Skin epidermis (tissue), 12 donors: ENCODE data around the gene BTBD6.
A peak's percentile ranks its signal among the peaks of the same experiment; 100 is the strongest.
"Not testable (repeated sequence)": the region's sequence is repeated elsewhere in the genome, so short reads cannot be mapped to it uniquely, and the experiment has no call there.

Experiments
- H3K27ac ChIP-seq, 21 experiments: fragments of 200-600 bp; sonication (generic) in 11 of 21; one replicate each; pipeline ENCODE4 v1.5.0; 2020; ENCODE audit warnings: mild to moderate bottlenecking in 3 of 21, inconsistent platforms in 2 of 21, moderate library complexity in 2 of 21
- H3K4me3 ChIP-seq, 7 experiments: fragments of 200-600 bp; sonication (generic) in 2 of 7; one replicate each; pipeline ENCODE4 v1.5.0; 2020; ENCODE audit warnings: inconsistent platforms in 2 of 7, mild to moderate bottlenecking in 2 of 7, moderate library complexity in 1 of 7

The BTBD6 gene

GRCh38 chr14:105260959-105261358 is 12.6 kb downstream of the BTBD6 start:
- Histone ChIP-seq H3K27ac (no peak overlapping the region), H3K4me3 (no peak overlapping the region)

- Histone ChIP-seq H3K27ac (no peak overlapping the region), H3K4me3 (no peak overlapping the region)
Measured at GRCh38 chr14:105261781-105262180, 13.4 kb downstream of the BTBD6 start.

- H3K4me3 ChIP-seq: no peak overlapping the region
- H3K27ac ChIP-seq: no peak overlapping the region
Measured at GRCh38 chr14:105267820-105268548, 19.7 kb downstream of the BTBD6 start.

- no peak overlapping the region for H3K4me3 ChIP-seq
- H3K27ac ChIP-seq: no peak overlapping the region
Measured at GRCh38 chr14:105268736-105269354, 20.5 kb downstream of the BTBD6 start.

- Histone ChIP-seq H3K4me3 (no peak overlapping the region), H3K27ac (no peak overlapping the region)
Measured at GRCh38 chr14:105269405-105269804, 21.1 kb downstream of the BTBD6 start.

- Histone ChIP-seq H3K4me3 (no peak overlapping the region), H3K27ac (no peak overlapping the region)
Measured at GRCh38 chr14:105271224-105271890, 23.0 kb downstream of the BTBD6 start.

- peak overlapping the region in 1 of 21 experiments; percentile 31 for H3K27ac ChIP-seq
- no peak overlapping the region for H3K4me3 ChIP-seq
Measured at GRCh38 chr14:105272623-105273022, 24.3 kb downstream of the BTBD6 start.

GRCh38 chr14:105273062-105273461 is 24.7 kb downstream of the BTBD6 start:
- H3K27ac ChIP-seq: peak overlapping the region in 2 of 21 experiments; percentile 31 to 57

GRCh38 chr14:105274637-105275036 is 26.3 kb downstream of the BTBD6 start:
- Histone ChIP-seq H3K4me3 (no peak overlapping the region), H3K27ac (no peak overlapping the region)

More at GRCh38 chr14:105273062-105273461, 24.7 kb downstream of the BTBD6 start:
- no peak overlapping the region for H3K4me3 ChIP-seq

- Histone ChIP-seq H3K4me3 (no peak overlapping the region), H3K27ac (no peak overlapping the region)
Measured at GRCh38 chr14:105275267-105275946, 27.1 kb downstream of the BTBD6 start.

- not testable (repeated sequence) for H3K4me3 ChIP-seq, H3K27ac ChIP-seq
Measured at GRCh38 chr14:105277448-105277847, 29.1 kb downstream of the BTBD6 start.

GRCh38 chr14:105279642-105280361 is 31.5 kb downstream of the BTBD6 start:
- no peak overlapping the region for H3K27ac ChIP-seq

GRCh38 chr14:105280525-105280924 is 32.2 kb downstream of the BTBD6 start:
- no peak overlapping the region for H3K27ac ChIP-seq

More at GRCh38 chr14:105279642-105280361, 31.5 kb downstream of the BTBD6 start:
- no peak overlapping the region for H3K4me3 ChIP-seq

GRCh38 chr14:105281371-105282097 is 33.2 kb downstream of the BTBD6 start:
- H3K27ac ChIP-seq: no peak overlapping the region
- H3K4me3 ChIP-seq: no peak overlapping the region

More at GRCh38 chr14:105280525-105280924, 32.2 kb downstream of the BTBD6 start:
- no peak overlapping the region for H3K4me3 ChIP-seq

GRCh38 chr14:105282098-105282725 is 33.9 kb downstream of the BTBD6 start:
- H3K4me3 ChIP-seq: no peak overlapping the region
- H3K27ac ChIP-seq: no peak overlapping the region

GRCh38 chr14:105283028-105283427 is 34.7 kb downstream of the BTBD6 start:
- Histone ChIP-seq H3K27ac (no peak overlapping the region), H3K4me3 (no peak overlapping the region)

- Histone ChIP-seq H3K27ac (no peak overlapping the region), H3K4me3 (no peak overlapping the region)
Measured at GRCh38 chr14:105283899-105284298, 35.6 kb downstream of the BTBD6 start.

- Histone ChIP-seq H3K27ac (no peak overlapping the region), H3K4me3 (no peak overlapping the region)
Measured at GRCh38 chr14:105285174-105285573, 36.8 kb downstream of the BTBD6 start.

GRCh38 chr14:105286759-105287144 is 38.4 kb downstream of the BTBD6 start:
- Histone ChIP-seq H3K27ac (no peak overlapping the region), H3K4me3 (no peak overlapping the region)
